ENCODE data around the gene CDKN1B. TPM values are rescaled to one million over a fixed set of nuclear protein-coding genes. Genes with fewer than 3 reads are reported as not detected.

Gene CDKN1B
- total RNA-seq (10 to 100 TPM; 25.8 to 44.9 (median 35.1) TPM), polyA plus RNA-seq (10 to 100 TPM; 19.0 to 27.4 TPM)
- long read RNA-seq, donor 1, partial matches to known transcripts = 0 of 4 reads
- long read RNA-seq, donor 1, other reads (novel, unspliced or antisense) = 1 of 4 reads
- long read RNA-seq, donor 2, transcript CDKN1B-201 (3 exons, 2,657 nt) = major isoform, 6 of 8 reads
- long read RNA-seq, donor 2, partial matches to known transcripts = 1 of 8 reads
- long read RNA-seq, donor 2, other reads (novel, unspliced or antisense) = 1 of 8 reads
- long read RNA-seq, donor 3, partial matches to known transcripts = 0 of 3 reads
- long read RNA-seq, donor 3, other reads (novel, unspliced or antisense) = 1 of 3 reads

GRCh38 chr12:12716793-12717585 lies at the start of gene CDKN1B:
CDKN1B (plus strand) TSS chr12:12717368; CDS start chr12:12717840, 472 bp downstream.
- H3K36me3 ChIP-seq = peaks cover 0 to 34% (median 29%) of the 10 kb centered on the region in 9 donors
- DNase-seq (peak; percentile 92 to 96 (median 94)), ATAC-seq (peak; percentile 86 to 96 (median 94))
- intact Hi-C loops (cut with DNase I) = loop anchor here in 6 of 10 donors (1.0 to 10.0 kb wide), 8 partner anchors 8 to 210 kb away; partner anchors contain the start of genes DUSP16 (in 5 of the 6), APOLD1 (in 3 of the 6), GPR19 (in 2 of the 6) and CREBL2 (in 1 of the 6)
- peaks cover 0 to 62% (median 56%) of the 10 kb centered on the region in 12 donors for H3K4me1 ChIP-seq
- 0 to 1% (median 0%) methylated on average over 50 to 81 of the region's 81 CpGs for WGBS, 4 donors
- H3K27me3 ChIP-seq = no peaks in the 10 kb centered on the region
- TF ChIP-seq POLR2A (IDR thresholded peaks at IDR 0.05) = peak; percentile 65 to 80
- no peak for TF ChIP-seq CTCF (IDR thresholded peaks at IDR 0.05)
- H3K9me3 ChIP-seq = no peaks in the 10 kb centered on the region
- H3K4me3 ChIP-seq = peak within 1 kb of the TSS; percentile 77 to 96 (median 92)
- peak within 1 kb of the TSS; percentile 96 to 100 (median 100) for H3K27ac ChIP-seq

GRCh38 chr12:12668005-12668404 lies 49.2 kb upstream of the CDKN1B start:
- no peaks in the 10 kb centered on the region for H3K27me3 ChIP-seq
- TF ChIP-seq CTCF (IDR thresholded peaks at IDR 0.05) (no peak), POLR2A (IDR thresholded peaks at IDR 0.05) (no peak)
- no peaks in the 10 kb centered on the region for H3K4me1 ChIP-seq
- DNase-seq = no peak
- no peaks in the 10 kb centered on the region for H3K9me3 ChIP-seq
- no peak for ATAC-seq
- 87 to 97% (median 93%) methylated on average over 1 of the region's 1 CpG for WGBS, 4 donors
- intact Hi-C loops (cut with DNase I) = no loop called here
- no peak overlapping the region for H3K27ac ChIP-seq
- no peaks in the 10 kb centered on the region for H3K36me3 ChIP-seq
- no peak overlapping the region for H3K4me3 ChIP-seq

- intact Hi-C loops (cut with DNase I) = no loop called here
- no peak overlapping the region for H3K27ac ChIP-seq
- H3K27me3 ChIP-seq = no peaks in the 10 kb centered on the region
- no peak for DNase-seq
- TF ChIP-seq CTCF (IDR thresholded peaks at IDR 0.05) = no peak
- TF ChIP-seq POLR2A (IDR thresholded peaks at IDR 0.05) = no peak
- H3K4me3 ChIP-seq = no peak overlapping the region
- 92 to 97% (median 96%) methylated on average over 2 of the region's 2 CpGs for WGBS, 4 donors
- no peak for ATAC-seq
- no peaks in the 10 kb centered on the region for H3K36me3 ChIP-seq
- no peaks in the 10 kb centered on the region for H3K4me1 ChIP-seq
- H3K9me3 ChIP-seq = no peaks in the 10 kb centered on the region
Observed at GRCh38 chr12:12669020-12669419, 48.1 kb upstream of the CDKN1B start.

Measured in heart left ventricle (tissue), 16 donors.